22Rv1 (cell line): ENCODE results near the gene CCDC154.

Source experiments
- CTCF ChIP-seq: fragments of 450-650 bp; IDR thresholded peaks from 2 replicates; pipeline ENCODE4 v1.5.1; 2017; ENCODE audit warnings: mild to moderate bottlenecking
- ZFX ChIP-seq: fragments of 450-650 bp; IDR thresholded peaks from 2 replicates; pipeline ENCODE4 v1.6.1; 2017; ENCODE audit warnings: antibody characterized with exemption, borderline replicate concordance

GRCh38 chr16:1458336-1458976 is 14.1 kb upstream of the CCDC154 start:
- TF ChIP-seq CTCF (no peak), ZFX (no peak)
